ENCODE data around the gene GPHN.
"Not testable (repeated sequence)": the region's sequence is repeated elsewhere in the genome, so short reads cannot be mapped to it uniquely, and the experiment has no call there.

GPHN gene

DNA sequence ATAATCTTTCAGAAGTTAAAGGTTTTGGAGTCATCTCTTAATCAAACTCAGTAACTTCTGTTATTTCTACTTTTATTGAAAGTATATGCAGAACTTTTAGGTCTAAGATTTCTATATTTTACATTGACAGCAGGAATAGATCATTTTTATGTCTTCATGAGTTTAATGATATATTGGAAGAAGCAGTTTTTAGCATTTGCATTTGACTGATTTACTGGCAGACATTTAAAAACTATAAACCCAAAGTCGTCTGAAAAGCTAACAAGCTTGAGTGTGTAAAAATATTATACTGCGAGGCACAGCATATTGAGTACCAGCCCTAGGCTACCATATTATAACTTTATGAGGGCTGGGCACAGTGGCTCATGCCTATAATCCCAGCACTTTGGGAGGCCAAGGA is 467.3 kb downstream of the GPHN start:
- DNase-seq, result no peak

DNA sequence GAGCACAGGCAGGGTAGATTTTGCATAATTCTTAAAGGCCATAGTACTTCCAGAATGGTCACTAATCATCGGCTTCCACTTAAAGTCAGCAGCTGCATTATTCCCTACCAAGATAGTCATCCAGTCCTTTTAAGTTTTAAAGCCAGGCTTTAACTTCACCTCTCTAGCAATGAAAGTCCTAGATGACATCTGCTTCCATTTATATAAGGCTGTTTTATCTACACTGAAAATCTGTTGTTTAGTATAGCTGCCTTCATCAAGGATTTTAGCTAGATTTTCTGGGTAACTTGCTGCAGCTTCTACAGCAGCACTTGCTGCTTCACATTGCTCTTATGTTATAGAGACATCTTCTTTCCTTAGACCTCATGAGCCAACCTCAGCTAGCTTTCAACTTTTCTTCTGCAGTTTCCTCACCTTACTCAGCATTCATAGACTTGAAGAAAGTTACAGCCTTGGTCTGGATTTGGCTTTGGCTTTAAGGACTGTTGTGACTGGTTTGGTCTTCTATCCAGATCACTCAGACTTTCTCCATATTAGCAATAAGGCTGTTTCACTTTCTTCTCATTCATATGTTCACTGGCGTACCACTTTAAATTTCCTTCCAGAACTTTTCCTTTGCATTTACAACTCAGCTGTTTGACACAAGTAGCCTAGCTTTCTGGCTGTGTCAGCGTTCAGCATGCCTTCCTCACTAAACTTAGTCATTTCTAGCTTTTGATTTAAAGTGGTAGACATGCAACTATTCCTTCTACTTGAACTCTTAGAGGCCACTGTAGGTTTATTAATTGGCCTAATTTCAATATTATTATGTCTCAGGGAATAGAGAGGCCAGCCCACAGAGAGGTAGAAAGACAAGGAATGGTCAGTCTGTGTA is 471.4 kb downstream of the GPHN start:
- no peak for DNase-seq

- DNase-seq, result no peak
Measured at GRCh38 chr14:66982247-66982646, 474.3 kb downstream of the GPHN start.

DNA sequence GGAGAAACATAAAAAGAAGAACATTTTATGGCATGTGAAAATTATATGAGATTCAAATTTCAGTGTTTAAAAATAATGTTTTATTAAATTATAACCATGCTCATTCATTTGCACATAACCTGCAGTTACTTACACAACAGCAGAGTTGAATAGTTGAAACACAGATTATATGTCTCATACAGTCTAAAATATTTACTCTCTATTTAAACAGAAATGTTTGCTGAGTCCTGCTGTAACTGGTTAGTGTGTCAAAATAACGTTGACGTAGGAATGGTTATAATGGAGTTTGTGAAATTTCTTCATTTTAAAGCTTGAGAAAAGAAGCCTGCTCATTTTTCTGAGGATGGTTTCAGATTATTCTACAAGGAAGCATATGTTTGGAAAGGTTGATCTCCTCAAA is 484.8 kb downstream of the GPHN start:
- DNase-seq, result no peak

GRCh38 chr14:66993512-66993911 is 485.6 kb downstream of the GPHN start:
- DNase-seq, result no peak

DNA sequence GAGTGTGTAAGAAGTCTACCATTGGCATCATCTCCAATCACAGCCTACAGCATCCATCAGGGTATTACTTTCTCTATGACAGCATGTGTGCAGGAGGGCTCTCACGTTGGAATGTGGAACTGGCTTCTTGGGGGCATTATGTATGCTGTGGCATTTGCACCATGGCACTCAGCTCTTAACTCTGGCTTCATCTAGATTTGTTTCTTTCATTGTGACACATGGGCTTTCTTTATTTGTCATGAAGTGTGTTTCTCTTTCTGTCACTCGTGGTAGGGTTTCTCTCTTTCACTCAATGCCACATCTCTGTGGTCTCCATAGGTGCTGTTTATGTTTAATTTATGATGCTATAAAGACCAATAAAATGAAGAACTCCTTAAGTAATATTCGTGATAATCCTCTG is 490.1 kb downstream of the GPHN start:
- DNase-seq, result no peak

DNA sequence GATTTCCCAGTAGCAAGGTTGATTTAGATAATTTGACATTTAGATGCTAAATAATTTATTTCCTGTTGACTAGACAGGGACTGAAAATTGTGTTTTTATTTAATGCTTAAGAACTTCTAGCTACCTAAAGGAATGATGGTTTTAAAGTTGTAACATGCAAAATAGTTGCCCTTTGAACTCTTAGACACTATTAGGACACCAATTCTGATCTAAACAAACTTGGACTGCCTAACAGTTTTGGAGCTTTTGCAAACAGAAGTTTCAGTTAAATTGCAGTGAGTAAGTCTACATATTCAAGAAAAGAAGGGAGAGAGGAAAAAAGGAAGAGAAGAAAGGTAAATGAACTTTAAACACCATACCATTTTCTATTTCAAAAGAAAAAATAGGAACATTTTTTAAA is 492.0 kb downstream of the GPHN start:
- DNase-seq, result no peak

GRCh38 chr14:67002994-67003753 is 495.2 kb downstream of the GPHN start:
- no peak for DNase-seq

GRCh38 chr14:67004521-67004920 is 496.6 kb downstream of the GPHN start:
- DNase-seq, result no peak

GRCh38 chr14:67010602-67011001 is 502.7 kb downstream of the GPHN start:
- no peak for DNase-seq

DNA sequence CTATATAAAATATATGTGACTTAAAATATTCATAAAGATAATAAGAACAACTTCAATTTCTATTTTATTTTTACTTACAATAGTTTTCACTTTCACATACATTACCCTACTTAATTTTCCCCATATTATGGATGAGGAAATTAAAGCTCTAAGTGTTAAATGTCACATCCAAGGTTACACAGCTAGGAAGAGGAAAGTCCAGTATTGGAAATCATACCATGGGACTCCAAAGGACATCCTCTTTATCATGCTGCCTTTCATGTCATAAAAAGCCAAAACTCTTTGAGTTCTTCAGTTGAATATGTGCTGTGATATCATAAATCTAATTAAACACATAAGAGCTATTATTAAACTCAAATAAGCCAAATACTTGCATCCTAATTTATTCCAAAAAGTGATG is 508.9 kb downstream of the GPHN start:
- no peak for DNase-seq

- DNase-seq, result no peak
Measured at GRCh38 chr14:67018720-67019119, 510.8 kb downstream of the GPHN start.

- DNase-seq, result no peak
Measured at GRCh38 chr14:67019796-67020195, 511.8 kb downstream of the GPHN start.

- DNase-seq, result no peak
Measured at GRCh38 chr14:67031920-67032774, 524.2 kb downstream of the GPHN start.

GRCh38 chr14:67045440-67045839 is 537.5 kb downstream of the GPHN start:
- no peak for DNase-seq

DNA sequence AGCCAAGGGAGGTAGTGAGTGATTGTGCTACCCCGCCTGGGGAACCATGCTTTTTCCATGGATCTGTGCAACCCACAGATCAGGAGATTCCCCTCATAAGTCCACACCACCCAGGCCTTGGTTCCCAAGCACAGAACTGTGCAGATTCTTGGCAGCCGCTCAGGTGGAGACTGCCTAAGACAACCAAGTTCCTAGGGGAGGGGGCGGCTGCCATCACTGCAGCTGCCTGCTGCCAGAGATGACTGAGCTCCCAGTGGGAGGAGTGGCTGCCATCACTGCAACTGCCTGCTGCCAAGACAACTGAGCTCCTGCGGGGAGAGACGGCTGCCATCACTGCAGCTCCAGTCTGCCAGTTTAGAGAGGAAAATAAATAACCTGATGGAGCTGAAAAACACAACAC is 542.9 kb downstream of the GPHN start:
- no peak for DNase-seq

GRCh38 chr14:67056684-67057083 is 548.7 kb downstream of the GPHN start:
- DNase-seq, result no peak

DNA sequence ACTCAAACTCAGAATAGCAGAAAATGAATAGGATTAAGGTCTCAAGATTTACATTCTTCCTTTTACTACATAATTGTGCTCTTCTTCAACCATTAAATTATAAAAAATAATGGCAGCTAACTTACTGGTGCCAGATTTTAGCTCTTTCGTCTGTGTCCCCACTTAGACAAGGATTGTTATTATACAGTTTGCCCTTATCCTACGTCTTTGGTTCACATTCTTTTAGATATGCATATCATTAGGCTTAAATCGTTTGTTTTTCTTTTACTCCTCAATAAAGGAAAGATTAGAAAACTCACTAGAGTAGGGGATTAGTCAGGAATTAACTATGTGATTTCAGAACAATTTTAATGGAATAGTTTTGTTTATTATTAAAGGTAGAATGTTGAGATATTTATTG is 551.6 kb downstream of the GPHN start:
- no peak for DNase-seq

GRCh38 chr14:67060546-67060945 is 552.6 kb downstream of the GPHN start:
- DNase-seq, result no peak

DNA sequence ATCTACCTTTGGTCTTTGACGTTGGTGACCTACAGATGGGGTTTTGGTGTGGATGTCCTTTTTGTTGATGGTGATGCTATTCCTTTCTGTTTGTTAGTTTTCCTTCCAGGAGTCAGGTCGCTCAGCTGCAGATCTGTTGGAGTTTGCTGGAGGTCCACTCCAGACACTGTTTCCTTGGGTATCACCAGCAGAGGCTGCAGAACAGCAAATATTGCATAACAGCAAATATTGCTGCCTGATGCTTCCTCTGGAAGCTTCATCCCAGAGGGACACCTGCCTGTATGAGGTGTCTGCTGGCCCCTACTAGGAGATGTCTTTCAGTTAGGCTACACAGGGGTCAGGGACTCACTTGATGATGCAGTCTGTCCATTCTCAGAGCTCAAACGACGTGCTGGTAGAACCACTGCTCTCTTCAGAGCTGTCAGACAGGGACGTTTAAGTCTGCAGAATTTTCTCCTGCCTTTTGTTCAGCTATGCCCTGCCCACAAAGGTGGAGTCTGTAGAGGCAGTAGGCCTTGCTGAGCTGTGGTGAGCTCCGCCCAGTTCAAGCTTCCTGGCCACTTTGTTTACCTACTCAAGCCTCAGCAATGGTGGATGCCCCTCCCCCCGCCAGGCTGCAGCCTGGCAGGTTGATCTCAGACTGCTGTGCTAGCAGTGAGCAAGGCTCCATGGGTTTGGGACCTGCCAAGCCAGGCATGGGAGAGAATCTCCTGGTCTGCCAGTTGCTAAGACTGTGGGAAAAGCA is 559.3 kb downstream of the GPHN start:
- not testable (repeated sequence) for DNase-seq

GRCh38 chr14:67068251-67068650 is 560.3 kb downstream of the GPHN start:
- no peak for DNase-seq

DNA sequence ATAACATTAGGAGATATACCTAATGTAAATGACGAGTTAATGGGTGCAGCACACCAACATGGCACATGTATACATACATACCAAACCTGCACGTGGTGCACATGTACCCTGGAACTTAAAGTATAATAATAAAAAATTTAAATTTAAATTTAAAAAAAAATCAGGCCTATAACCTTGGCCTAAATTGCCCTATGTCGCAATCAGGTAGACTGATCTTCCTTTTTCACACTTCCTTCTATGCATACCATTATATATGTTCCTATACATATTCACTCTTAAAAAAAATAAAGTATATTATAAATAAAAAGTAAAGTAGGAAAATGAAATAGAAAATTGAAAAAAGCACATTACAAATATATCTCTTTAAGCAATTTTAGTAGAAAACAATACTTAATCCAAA is 563.6 kb downstream of the GPHN start:
- no peak for DNase-seq

DNA sequence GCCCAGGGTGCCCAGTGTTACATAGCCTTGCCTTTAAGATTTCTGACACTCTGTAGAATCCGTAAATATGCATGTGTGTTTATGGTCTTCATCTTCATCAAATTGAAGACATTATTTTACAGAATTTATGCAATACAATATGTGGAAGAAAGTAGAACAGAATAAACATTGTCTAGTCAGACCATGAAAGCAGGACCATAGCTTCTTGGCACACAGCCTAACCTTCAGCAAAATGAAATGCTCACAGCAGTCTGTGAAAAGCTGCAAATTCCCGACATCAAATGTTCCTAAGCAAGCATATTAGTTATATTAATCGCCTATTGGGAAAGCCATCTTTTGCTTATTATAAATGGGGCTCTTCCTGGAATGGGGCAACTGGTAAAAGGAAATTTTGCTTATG is 570.0 kb downstream of the GPHN start:
- no peak for DNase-seq

All from DMS79 (cell line).